GM19452 (cell line): Measurements from ENCODE around the gene CCDC63.

Experiments used
- ATAC-seq: cut with Tn5 transposase; IDR thresholded peaks from one replicate; pipeline ENCODE4 v1.9.1; 2021; ENCODE audit not compliant: unreplicated experiment

The CCDC63 gene

GRCh38 chr12:110920324-110920910 lies 73.6 kb downstream of the CCDC63 start, which contains the start of gene MYL2:
MYL2 (minus strand) TSS chr12:110920579; CDS start chr12:110920529, 50 bp downstream.
- ATAC-seq = no peak

- ATAC-seq = no peak
Measured at GRCh38 chr12:110921262-110921661, 74.5 kb downstream of the CCDC63 start.

GRCh38 chr12:110922652-110923051 lies 75.9 kb downstream of the CCDC63 start:
- no peak for ATAC-seq

- no peak for ATAC-seq
Measured at GRCh38 chr12:110923192-110923591, 76.4 kb downstream of the CCDC63 start.

GRCh38 chr12:110923692-110924334 lies 77.0 kb downstream of the CCDC63 start:
- no peak for ATAC-seq

GRCh38 chr12:110927546-110927945 lies 80.8 kb downstream of the CCDC63 start:
- no peak for ATAC-seq

GRCh38 chr12:110928700-110929099 lies 81.9 kb downstream of the CCDC63 start:
- ATAC-seq = no peak

- no peak for ATAC-seq
Measured at GRCh38 chr12:110929818-110930217, 83.0 kb downstream of the CCDC63 start.

GRCh38 chr12:110930348-110931314 lies 83.8 kb downstream of the CCDC63 start:
- no peak for ATAC-seq

GRCh38 chr12:110931315-110931728 lies 84.5 kb downstream of the CCDC63 start:
- no peak for ATAC-seq

GRCh38 chr12:110932046-110932445 lies 85.3 kb downstream of the CCDC63 start:
- ATAC-seq = no peak

GRCh38 chr12:110933326-110933974 lies 86.7 kb downstream of the CCDC63 start:
- no peak for ATAC-seq

- ATAC-seq = no peak
Measured at GRCh38 chr12:110934093-110934852, 87.5 kb downstream of the CCDC63 start.

- no peak for ATAC-seq
Measured at GRCh38 chr12:110935588-110935987, 88.8 kb downstream of the CCDC63 start.

GRCh38 chr12:110936367-110937103 lies 89.7 kb downstream of the CCDC63 start:
- no peak for ATAC-seq

- ATAC-seq = no peak
Measured at GRCh38 chr12:110937104-110937641, 90.4 kb downstream of the CCDC63 start.

- ATAC-seq = no peak
Measured at GRCh38 chr12:110940296-110940695, 93.5 kb downstream of the CCDC63 start.

GRCh38 chr12:110940933-110941332 lies 94.1 kb downstream of the CCDC63 start:
- no peak for ATAC-seq

GRCh38 chr12:110941391-110941790 lies 94.6 kb downstream of the CCDC63 start:
- ATAC-seq = no peak
